ENCODE data around the gene ISCA1. TPM values are rescaled to one million over a fixed set of nuclear protein-coding genes. Genes with fewer than 3 reads are reported as not detected.
A peak's percentile ranks its signal among the peaks of the same experiment; 100 is the strongest.

ISCA1 gene
- polyA plus RNA-seq, 4 donors = 28.0 to 38.6 (median 37.3) TPM

DNA sequence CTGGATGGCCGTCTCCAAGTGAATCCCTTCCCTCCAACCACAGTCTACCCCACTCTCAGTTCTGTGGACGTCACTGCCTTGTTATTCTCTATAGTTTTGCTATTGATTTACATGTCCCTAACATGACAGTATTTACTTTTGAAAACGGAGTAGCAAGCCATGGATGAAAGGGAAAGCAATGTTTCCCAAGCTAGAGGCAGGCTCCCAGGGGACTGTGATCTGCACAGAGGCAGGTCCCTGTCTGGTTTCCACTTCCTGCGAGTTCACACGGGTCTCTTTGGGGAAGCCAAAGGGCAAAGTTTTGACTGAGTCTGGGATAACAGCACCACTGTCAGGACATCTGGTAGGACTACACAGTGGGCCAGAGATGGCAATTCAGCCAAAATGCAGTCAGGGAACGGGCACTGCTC is 35.6 kb downstream of the ISCA1 start:
- Histone ChIP-seq H3K9me3 (ENCODE audit: control insufficient read depth in 2 of 2, insufficient read depth in 1 of 2, low read depth in 1 of 2, low read length in 1 of 2) (no peaks in the 10 kb centered on the region), H3K36me3 (ENCODE audit: control insufficient read depth in 3 of 3, insufficient read depth in 2 of 3, low read depth in 1 of 3, low read length in 3 of 3) (no peaks in the 10 kb centered on the region), H3K27me3 (ENCODE audit: control insufficient read depth in 3 of 3, insufficient read depth in 3 of 3, low read length in 3 of 3) (no peaks in the 10 kb centered on the region), H3K4me3 (ENCODE audit: low read depth in 1 of 3, low read length in 3 of 3) (no peak overlapping the region), H3K27ac (ENCODE audit: low read depth in 1 of 3, low read length in 2 of 3) (no peak overlapping the region), H3K4me1 (ENCODE audit: control insufficient read depth in 3 of 3, insufficient read depth in 2 of 3, low read depth in 1 of 3, low read length in 2 of 3) (peaks cover 0 to 5% (median 0%) of the 10 kb centered on the region in 3 donors)
- no peak for FAIRE-seq
- WGBS, 3 donors = 48 to 52% (median 52%) methylated on average over 6 of the region's 6 CpGs
- DNase-seq = peak in 1 of 2 donors; percentile 12

DNA sequence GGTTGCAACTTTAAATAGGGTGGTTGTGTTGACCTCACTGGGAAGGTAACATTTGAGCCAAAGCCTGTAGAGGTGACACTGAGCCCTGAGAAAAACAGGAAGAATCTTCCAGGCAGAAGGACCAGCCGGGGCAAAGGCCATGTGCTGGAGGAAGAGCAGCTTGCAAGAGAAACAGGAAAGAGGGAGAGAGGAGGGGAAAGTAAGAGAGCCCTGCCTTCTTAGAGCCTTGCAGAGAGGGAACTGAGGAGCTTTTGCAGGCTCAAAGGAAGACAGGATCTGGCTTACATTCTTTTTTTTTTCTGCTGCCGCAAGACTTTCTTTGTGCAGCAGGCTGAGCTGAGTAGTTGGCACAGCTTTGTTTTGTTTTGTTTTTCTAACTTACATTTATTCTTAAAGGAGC is 40.3 kb downstream of the ISCA1 start:
- H3K4me1 ChIP-seq (ENCODE audit: control insufficient read depth in 3 of 3, insufficient read depth in 2 of 3, low read depth in 1 of 3, low read length in 2 of 3) = peaks cover 0 to 5% (median 0%) of the 10 kb centered on the region in 3 donors
- peak; percentile 13 to 53 for DNase-seq
- no peak for FAIRE-seq
- H3K9me3 ChIP-seq (ENCODE audit: control insufficient read depth in 2 of 2, insufficient read depth in 1 of 2, low read depth in 1 of 2, low read length in 1 of 2) = no peaks in the 10 kb centered on the region
- no peak overlapping the region for H3K27ac ChIP-seq (ENCODE audit: low read depth in 1 of 3, low read length in 2 of 3)
- no peak overlapping the region for H3K4me3 ChIP-seq (ENCODE audit: low read depth in 1 of 3, low read length in 3 of 3)
- H3K27me3 ChIP-seq (ENCODE audit: control insufficient read depth in 3 of 3, insufficient read depth in 3 of 3, low read length in 3 of 3) = no peaks in the 10 kb centered on the region
- 14 to 23% (median 15%) methylated on average over 2 of the region's 2 CpGs for WGBS, 3 donors
- no peaks in the 10 kb centered on the region for H3K36me3 ChIP-seq (ENCODE audit: control insufficient read depth in 3 of 3, insufficient read depth in 2 of 3, low read depth in 1 of 3, low read length in 3 of 3)

DNA sequence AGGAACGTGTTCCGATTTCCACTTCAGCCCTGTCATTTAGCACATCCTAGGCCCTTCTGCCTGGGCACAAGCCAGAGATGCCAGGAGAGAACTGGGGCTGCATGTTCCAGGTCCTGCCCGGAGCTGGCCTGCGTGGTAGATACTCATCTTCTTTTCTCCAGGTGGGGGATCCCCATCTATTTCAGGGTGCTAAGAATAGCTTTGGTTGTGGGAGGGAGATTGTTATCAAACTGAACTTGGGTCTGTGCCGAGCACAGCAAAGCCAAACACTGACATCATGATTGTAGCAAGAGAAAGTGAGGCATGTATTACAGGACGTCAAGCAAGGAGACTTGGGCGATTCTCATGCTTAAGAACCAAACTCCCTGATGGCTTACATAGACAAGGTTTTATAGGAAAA is 41.1 kb downstream of the ISCA1 start:
- H3K27me3 ChIP-seq (ENCODE audit: control insufficient read depth in 3 of 3, insufficient read depth in 3 of 3, low read length in 3 of 3) = no peaks in the 10 kb centered on the region
- H3K4me1 ChIP-seq (ENCODE audit: control insufficient read depth in 3 of 3, insufficient read depth in 2 of 3, low read depth in 1 of 3, low read length in 2 of 3) = peaks cover 0 to 5% (median 0%) of the 10 kb centered on the region in 3 donors
- WGBS, 3 donors = 80 to 88% (median 81%) methylated on average over 7 of the region's 7 CpGs
- H3K36me3 ChIP-seq (ENCODE audit: control insufficient read depth in 3 of 3, insufficient read depth in 2 of 3, low read depth in 1 of 3, low read length in 3 of 3) = no peaks in the 10 kb centered on the region
- DNase-seq = no peak
- no peak overlapping the region for H3K4me3 ChIP-seq (ENCODE audit: low read depth in 1 of 3, low read length in 3 of 3)
- no peaks in the 10 kb centered on the region for H3K9me3 ChIP-seq (ENCODE audit: control insufficient read depth in 2 of 2, insufficient read depth in 1 of 2, low read depth in 1 of 2, low read length in 1 of 2)
- H3K27ac ChIP-seq (ENCODE audit: low read depth in 1 of 3, low read length in 2 of 3) = no peak overlapping the region
- no peak for FAIRE-seq

DNA sequence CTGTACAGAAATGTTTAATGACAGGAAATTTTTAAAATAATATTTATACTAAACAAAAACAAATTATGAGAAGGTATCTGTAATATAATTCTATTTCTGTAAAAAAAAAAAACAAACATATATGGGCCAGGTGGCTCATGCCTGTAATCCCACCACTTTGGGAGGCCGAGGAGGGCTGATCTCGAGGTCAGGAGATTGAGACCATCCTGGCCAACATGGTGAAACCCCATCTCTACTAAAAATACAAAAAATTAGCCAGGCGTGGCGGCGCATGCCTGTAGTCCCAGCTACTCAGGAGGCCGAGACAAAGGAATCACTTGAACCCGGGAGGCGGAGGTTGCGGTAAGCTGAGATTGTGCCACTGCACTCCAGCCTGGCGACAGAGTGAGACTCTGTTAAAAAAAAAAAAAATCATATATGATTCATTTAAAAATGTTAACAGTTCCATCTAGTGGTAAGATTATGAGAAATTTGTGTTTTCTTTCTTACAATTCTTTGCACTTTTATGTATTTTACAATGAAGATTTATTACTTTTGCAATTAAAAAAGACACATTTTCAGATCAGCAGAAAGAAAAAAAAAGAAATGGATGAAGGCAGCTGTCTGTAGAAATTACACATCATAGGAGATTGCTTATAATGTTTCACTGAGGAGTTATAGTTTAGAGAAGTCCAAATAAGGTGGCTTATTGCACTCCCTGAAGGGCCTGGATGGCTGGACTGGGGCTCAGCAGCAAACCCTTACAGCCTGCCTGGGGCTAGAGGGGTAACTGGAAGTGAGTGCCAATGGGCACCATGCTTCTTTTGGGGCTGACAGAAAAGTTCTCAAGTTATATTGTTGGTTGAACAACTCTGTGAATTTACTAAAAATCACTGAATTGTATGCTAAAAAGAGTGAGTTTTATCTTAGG is 43.2 kb downstream of the ISCA1 start:
- peaks cover 0 to 5% (median 0%) of the 10 kb centered on the region in 3 donors for H3K4me1 ChIP-seq (ENCODE audit: control insufficient read depth in 3 of 3, insufficient read depth in 2 of 3, low read depth in 1 of 3, low read length in 2 of 3)
- H3K4me3 ChIP-seq (ENCODE audit: low read depth in 1 of 3, low read length in 3 of 3) = no peak overlapping the region
- WGBS, 3 donors = 65 to 69% (median 68%) methylated on average over 10 of the region's 10 CpGs
- H3K36me3 ChIP-seq (ENCODE audit: control insufficient read depth in 3 of 3, insufficient read depth in 2 of 3, low read depth in 1 of 3, low read length in 3 of 3) = no peaks in the 10 kb centered on the region
- DNase-seq (no peak), FAIRE-seq (no peak)
- no peaks in the 10 kb centered on the region for H3K9me3 ChIP-seq (ENCODE audit: control insufficient read depth in 2 of 2, insufficient read depth in 1 of 2, low read depth in 1 of 2, low read length in 1 of 2)
- H3K27ac ChIP-seq (ENCODE audit: low read depth in 1 of 3, low read length in 2 of 3) = no peak overlapping the region
- no peaks in the 10 kb centered on the region for H3K27me3 ChIP-seq (ENCODE audit: control insufficient read depth in 3 of 3, insufficient read depth in 3 of 3, low read length in 3 of 3)

DNA sequence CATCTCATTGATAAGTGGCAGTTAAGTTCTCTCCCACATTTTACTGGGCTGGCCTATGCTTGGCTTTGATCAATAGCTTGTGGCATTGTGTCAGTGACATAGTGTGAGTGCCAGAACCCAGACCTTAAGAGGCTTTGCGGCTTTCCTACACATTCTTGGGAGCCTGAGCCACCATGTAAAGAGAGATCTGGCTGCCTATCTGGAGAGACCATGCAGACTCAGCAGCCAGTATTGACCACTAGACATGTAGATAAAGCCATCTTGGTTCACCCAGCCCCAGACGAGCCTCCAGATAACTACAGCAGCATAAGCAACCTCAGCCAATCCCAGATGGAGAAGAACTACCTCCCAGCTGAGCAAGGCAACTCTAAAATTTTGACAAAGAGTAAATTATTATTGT is 51.5 kb downstream of the ISCA1 start:
- Histone ChIP-seq H3K27me3 (ENCODE audit: control insufficient read depth in 3 of 3, insufficient read depth in 3 of 3, low read length in 3 of 3) (no peaks in the 10 kb centered on the region), H3K9me3 (ENCODE audit: control insufficient read depth in 2 of 2, insufficient read depth in 1 of 2, low read depth in 1 of 2, low read length in 1 of 2) (no peaks in the 10 kb centered on the region), H3K27ac (ENCODE audit: low read depth in 1 of 3, low read length in 2 of 3) (no peak overlapping the region), H3K4me1 (ENCODE audit: control insufficient read depth in 3 of 3, insufficient read depth in 2 of 3, low read depth in 1 of 3, low read length in 2 of 3) (no peaks in the 10 kb centered on the region), H3K36me3 (ENCODE audit: control insufficient read depth in 3 of 3, insufficient read depth in 2 of 3, low read depth in 1 of 3, low read length in 3 of 3) (no peaks in the 10 kb centered on the region), H3K4me3 (ENCODE audit: low read depth in 1 of 3, low read length in 3 of 3) (no peak overlapping the region)
- WGBS, 3 donors = 79 to 86% (median 80%) methylated on average over 2 of the region's 2 CpGs
- FAIRE-seq = no peak
- no peak for DNase-seq

DNA sequence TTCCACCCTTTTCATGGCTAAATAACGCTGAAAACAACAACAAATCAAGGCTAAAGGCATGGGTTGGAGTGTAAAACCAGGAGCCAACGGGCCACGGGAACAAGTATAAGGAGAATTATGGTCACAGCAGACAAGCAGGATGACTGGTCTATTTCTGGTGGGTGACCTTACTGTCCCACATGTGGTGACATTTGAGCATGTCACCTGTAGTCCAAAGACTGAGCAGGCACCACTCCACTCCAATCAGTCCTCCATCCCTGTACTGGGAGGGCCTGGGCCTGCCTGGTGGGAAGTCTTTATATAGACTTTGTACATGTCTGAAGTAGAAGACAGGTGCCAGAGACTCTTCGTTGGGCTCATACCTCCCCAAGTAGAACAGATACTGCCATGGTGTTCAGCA is 59.7 kb downstream of the ISCA1 start:
- no peak for FAIRE-seq

DNA sequence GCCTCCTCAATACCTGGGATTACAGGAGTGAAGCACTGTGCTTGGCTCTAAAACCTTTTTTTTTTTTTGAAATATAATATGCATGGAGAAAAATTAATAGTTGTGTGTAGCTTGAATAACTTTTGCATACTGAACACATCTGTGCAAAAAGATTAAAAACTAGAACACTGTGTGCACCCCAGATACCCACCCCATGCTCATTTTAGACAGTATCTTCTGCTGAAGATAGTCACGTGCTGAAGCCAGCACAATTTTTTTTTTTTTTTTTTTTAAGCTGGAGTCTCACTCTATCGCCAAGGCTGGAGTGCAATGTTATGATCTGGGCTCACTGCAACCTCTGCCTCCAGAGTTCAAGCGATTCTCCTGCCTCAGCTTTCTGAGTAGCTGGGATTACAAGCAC is 62.7 kb downstream of the ISCA1 start:
- no peak for DNase-seq
- Histone ChIP-seq H3K36me3 (ENCODE audit: control insufficient read depth in 3 of 3, insufficient read depth in 2 of 3, low read depth in 1 of 3, low read length in 3 of 3) (no peaks in the 10 kb centered on the region), H3K27me3 (ENCODE audit: control insufficient read depth in 3 of 3, insufficient read depth in 3 of 3, low read length in 3 of 3) (no peaks in the 10 kb centered on the region), H3K9me3 (ENCODE audit: control insufficient read depth in 2 of 2, insufficient read depth in 1 of 2, low read depth in 1 of 2, low read length in 1 of 2) (no peaks in the 10 kb centered on the region), H3K4me1 (ENCODE audit: control insufficient read depth in 3 of 3, insufficient read depth in 2 of 3, low read depth in 1 of 3, low read length in 2 of 3) (peaks cover 0 to 2% (median 0%) of the 10 kb centered on the region in 3 donors), H3K27ac (ENCODE audit: low read depth in 1 of 3, low read length in 2 of 3) (no peak overlapping the region), H3K4me3 (ENCODE audit: low read depth in 1 of 3, low read length in 3 of 3) (no peak overlapping the region)
- WGBS, 3 donors = 77 to 84% (median 80%) methylated on average over 3 of the region's 3 CpGs
- FAIRE-seq = no peak

More for the DNA sequence above, 59.7 kb downstream of the ISCA1 start:
- no peaks in the 10 kb centered on the region for H3K9me3 ChIP-seq (ENCODE audit: control insufficient read depth in 2 of 2, insufficient read depth in 1 of 2, low read depth in 1 of 2, low read length in 1 of 2)
- H3K36me3 ChIP-seq (ENCODE audit: control insufficient read depth in 3 of 3, insufficient read depth in 2 of 3, low read depth in 1 of 3, low read length in 3 of 3) = no peaks in the 10 kb centered on the region
- WGBS, 3 donors = 81 to 90% (median 85%) methylated on average over 4 of the region's 4 CpGs
- DNase-seq = no peak
- no peaks in the 10 kb centered on the region for H3K27me3 ChIP-seq (ENCODE audit: control insufficient read depth in 3 of 3, insufficient read depth in 3 of 3, low read length in 3 of 3)
- no peak overlapping the region for H3K4me3 ChIP-seq (ENCODE audit: low read depth in 1 of 3, low read length in 3 of 3)
- H3K4me1 ChIP-seq (ENCODE audit: control insufficient read depth in 3 of 3, insufficient read depth in 2 of 3, low read depth in 1 of 3, low read length in 2 of 3) = no peaks in the 10 kb centered on the region
- H3K27ac ChIP-seq (ENCODE audit: low read depth in 1 of 3, low read length in 2 of 3) = no peak overlapping the region

DNA sequence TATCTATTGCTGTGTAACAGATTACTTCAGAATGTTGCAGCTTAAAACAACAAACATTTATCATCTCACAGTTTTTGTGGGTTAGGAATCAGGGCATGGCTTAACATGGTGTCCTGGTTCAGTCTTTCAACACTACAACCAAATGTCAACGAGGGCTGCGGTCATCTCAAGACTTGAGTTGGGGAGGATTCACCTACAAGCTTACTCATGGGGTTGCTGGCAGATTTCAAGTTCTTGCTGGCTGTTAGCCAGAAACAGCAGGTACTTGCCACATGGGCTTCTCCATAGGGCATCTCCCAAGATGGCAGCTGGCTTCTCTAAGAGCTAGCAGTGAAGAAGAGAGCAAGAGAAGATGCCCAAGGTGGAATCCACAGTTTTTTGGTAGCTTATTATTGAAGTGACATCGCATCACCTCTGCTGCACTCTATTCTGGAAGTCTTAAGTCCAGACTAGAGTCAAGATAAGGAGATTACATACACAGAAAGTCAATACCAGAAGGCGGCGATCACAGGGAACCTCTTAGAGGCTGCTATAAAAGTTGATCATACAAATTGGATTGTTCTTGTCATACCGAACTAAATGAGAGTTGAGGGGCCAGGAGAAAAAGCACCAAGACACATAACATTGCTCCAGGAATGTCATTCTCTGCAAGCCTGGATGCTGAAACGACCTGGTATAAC is 65.1 kb downstream of the ISCA1 start:
- 25 to 70% (median 52%) methylated on average over 7 of the region's 7 CpGs for WGBS, 3 donors
- H3K4me1 ChIP-seq (ENCODE audit: control insufficient read depth in 3 of 3, insufficient read depth in 2 of 3, low read depth in 1 of 3, low read length in 2 of 3) = peaks cover 0 to 2% (median 0%) of the 10 kb centered on the region in 3 donors
- H3K27me3 ChIP-seq (ENCODE audit: control insufficient read depth in 3 of 3, insufficient read depth in 3 of 3, low read length in 3 of 3) = no peaks in the 10 kb centered on the region
- DNase-seq = peak; percentile 32 to 52
- no peaks in the 10 kb centered on the region for H3K36me3 ChIP-seq (ENCODE audit: control insufficient read depth in 3 of 3, insufficient read depth in 2 of 3, low read depth in 1 of 3, low read length in 3 of 3)
- no peak overlapping the region for H3K27ac ChIP-seq (ENCODE audit: low read depth in 1 of 3, low read length in 2 of 3)
- no peak for FAIRE-seq
- H3K9me3 ChIP-seq (ENCODE audit: control insufficient read depth in 2 of 2, insufficient read depth in 1 of 2, low read depth in 1 of 2, low read length in 1 of 2) = no peaks in the 10 kb centered on the region
- no peak overlapping the region for H3K4me3 ChIP-seq (ENCODE audit: low read depth in 1 of 3, low read length in 3 of 3)

All from small intestine (tissue), 7 donors.